ENCODE data around the gene CDK2AP2.

GRCh38 chr11:67507242-67507863, 609 bp downstream of the CDK2AP2 start:
- TF ChIP-seq CTCF (IDR thresholded peaks at IDR 0.05) (no peak), EP300 (IDR thresholded peaks at IDR 0.05) (no peak), POLR2A (IDR thresholded peaks at IDR 0.05) (peak in 1 of 4 donors; percentile 10)

All from upper lobe of left lung (tissue), 4 donors.